Activated CD4-positive, alpha-beta T cell treated with anti-CD3 and anti-CD28 coated beads for 24 hours (primary cell): ENCODE measurements around the gene FMN2.

ENCODE experiments used
- DNase-seq, 2 donors: peaks; one replicate each; pipeline ENCODE4 v3.0.0-alpha.2; 2020; ENCODE audit warnings: low read depth in 2 of 2

The FMN2 gene

DNA sequence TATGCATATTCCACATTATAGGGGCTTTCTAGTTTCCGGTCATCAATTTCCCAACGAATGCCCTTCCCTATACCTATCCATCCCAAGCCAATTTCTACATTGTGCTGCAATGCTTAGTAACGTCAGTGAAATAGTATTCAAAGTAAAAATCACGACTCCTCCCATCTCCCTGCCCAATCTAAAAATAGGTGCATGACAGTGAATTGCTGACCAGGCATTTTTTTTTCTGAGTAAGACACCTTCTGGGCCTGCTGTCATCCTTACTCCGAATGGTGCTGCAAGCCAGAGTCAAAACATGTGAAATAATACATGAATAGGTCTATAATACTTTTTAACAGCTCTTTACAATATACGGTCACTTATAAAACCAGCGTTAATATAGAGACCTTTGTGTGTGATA is 400.1 kb downstream of the FMN2 start:
- DNase-seq, result no peak

DNA sequence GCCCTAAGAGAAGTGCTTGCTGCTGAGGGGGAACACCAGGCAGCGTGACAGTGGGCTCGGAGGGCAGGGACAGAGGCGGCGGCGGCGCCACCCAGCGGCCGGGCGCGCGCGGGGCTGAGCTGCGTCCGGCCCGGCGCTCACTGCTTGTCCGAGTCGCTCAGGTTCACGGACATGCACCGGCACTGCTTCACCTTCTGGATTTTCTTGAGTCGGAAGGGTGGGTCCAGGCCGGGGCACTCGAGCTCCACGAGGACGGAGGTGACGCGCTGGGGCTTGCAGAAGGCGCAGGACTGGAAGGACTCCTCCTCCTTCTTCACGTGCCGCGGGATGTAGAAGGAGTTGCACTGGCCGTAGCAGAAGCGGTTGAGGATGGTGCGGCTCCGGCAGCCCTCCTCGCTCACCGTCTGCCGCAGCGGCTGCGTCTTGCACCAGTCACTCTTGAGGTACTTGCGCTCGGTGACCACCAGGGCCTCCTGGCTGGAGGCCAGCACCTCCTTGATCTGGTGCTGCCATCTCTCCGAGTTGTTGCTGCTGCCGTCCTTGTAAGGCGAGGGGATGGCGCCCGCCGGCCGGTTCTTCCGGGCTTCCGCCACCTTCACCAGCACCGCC is 401.3 kb downstream of the FMN2 start:
- no peak for DNase-seq

DNA sequence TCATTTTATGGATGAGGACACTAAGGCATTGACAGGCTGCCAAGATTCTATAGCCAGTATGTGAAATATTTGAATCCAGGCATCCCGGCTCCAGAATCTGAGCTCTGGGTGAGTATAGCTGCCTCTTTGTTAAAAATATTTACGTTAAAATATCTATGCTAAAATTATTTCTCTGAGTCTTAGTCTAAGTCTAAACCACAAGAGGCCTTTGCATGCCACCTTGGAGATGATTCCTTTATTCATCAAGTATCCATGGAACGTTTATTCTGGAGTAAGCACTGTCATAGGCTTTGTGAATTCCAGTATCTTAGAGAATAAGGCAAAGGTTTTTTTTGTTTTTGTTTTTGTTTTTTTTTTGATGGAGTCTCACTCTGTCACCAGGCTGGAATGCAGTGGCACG is 403.9 kb downstream of the FMN2 start:
- no peak for DNase-seq

DNA sequence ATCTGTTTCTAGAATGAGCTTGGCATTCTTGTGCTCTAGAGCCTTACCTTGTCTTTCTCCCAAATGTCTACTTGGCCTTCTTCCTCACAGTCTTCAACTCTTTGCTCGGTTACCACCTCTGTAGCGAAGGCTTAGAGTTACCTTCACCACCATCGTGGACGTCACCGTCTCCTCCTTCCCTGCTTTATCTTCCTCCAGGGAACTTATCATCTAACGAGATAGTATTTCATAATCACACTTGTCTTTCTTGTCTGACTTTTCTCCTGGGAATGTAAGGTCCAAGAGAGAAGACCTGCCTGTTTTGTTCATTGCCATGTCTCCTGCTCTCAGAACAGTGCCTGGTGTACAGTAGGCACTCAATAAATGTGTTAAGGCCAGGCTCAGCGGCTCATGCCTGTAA is 404.7 kb downstream of the FMN2 start:
- no peak for DNase-seq

DNA sequence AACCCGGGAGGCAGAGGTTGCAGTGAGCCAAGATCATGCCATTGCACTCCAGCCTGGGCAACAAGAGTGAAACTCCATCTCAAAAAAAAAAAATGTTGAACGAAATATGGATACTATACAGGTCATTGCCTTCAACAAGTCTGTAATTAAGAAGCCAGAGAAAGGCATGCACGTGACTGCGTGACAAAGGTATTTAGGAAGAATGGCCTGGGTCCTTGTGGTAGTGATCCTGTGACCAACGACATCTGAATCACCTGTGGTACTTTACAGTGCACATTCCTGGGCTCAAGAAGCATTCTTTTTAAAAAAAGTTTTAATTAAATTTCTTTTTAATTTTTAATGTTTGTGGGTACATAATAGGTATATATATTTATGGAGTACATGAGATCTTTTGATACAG is 405.3 kb downstream of the FMN2 start:
- DNase-seq, result no peak

DNA sequence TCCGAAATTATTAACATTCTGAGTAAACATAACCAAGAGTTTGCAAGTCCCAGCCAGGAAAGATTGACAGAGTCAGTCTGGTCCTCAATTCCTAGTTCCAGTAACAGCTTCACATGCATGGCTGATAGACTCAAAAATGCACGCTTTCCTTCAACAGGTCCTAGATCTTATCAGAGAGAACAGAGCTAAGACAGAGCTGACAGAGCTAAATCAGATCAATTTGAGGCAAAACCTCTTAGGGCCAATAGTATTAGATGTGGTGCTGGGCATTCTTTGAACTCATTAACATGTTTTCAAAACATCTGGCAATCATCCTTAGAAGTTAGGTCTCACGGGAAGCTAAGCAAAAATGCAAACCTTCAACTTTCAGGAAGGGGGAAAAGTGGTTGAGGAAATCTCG is 406.2 kb downstream of the FMN2 start:
- no peak for DNase-seq

DNA sequence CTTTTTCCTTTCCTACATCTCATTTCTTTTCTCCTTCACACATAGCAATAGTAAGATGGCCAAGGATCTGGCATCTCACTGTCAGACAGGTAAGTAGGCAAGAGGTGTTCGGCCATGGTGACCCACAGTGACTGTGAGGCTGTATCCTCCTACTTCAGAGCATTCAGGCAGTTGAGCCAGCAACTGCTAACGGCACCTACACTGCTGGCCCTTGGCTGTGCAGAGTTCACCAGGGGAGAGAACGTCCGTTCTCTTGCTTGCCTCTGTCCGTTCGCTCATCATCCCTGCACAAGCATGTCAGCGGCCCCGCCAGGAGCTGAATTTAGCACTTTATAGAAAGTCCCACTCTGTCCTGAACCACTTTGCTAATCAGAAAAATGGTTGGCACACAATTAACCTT is 406.7 kb downstream of the FMN2 start:
- no peak for DNase-seq

DNA sequence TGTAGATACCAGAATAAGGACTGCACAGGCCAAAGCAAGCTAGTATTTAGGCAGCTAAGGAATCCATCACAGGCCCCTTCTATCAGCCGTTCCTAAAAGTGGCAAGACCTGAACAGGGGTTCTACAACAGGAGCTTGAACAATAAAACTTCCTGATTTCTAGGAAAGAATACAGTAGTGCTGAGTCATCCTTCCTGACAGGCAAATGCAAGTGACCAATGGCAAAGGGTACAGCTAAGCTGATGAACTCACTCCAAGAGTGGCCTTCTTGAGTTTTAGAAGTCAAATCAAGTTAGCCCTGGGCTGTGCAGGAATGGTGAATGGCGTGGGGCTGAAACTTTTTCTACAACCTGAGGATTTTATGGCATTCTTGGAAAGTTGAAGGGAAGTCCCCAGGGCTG is 407.3 kb downstream of the FMN2 start:
- DNase-seq, result no peak

DNA sequence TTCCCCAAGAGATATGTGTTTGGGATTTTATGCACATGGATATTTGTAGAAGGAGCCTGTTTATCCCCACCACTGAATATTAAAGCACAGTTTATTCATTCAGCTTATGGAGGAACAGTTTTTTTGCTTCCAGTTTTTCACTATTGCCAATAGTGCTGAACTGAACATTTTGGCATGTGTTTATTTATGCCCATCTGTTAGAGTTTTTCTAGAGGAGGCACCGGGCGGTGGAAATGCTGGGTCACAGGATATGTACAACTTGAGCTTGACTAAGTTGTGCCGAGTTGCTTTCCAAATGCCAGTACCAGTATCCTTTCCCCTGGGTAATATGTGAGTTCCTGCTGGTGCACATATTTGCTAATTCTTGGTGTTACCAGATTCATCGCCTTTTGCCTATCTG is 409.0 kb downstream of the FMN2 start:
- DNase-seq, result no peak

DNA sequence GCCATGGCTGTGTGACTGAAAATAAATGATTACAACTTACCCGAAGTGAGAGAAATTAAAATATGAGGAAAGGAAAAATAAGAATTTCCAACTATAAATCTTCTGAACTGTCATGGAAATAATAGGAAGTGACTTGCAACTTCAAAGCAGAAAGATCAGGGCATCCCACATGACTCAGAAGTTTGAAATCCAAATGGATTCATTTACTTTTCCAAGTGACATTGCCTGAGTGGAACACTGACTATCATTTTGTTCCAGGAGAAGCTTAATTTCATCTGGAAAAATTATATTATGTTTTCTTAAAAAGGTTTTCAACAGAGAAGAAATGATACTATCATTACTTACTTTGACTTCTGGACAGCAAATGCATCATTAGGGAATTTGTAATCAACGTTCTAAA is 409.4 kb downstream of the FMN2 start:
- no peak for DNase-seq

DNA sequence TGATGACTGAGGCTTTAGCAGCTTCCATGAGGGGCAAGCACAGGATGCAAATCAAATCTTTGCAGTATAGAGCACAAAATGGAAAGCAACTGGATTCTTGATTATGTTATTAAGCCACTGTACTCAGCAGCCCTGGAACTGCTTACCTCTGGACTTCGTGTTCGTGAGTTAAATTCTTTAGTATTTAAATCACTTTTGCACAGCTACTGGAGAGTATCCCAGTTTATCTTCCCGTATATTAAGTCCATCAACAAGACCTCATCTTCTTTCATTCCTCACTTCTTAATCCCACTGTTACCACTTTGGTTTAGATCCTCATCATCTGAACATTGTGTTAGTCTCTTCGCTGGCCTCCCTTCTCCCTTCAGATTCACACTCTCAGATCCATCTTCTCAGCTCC is 411.4 kb downstream of the FMN2 start:
- no peak for DNase-seq

DNA sequence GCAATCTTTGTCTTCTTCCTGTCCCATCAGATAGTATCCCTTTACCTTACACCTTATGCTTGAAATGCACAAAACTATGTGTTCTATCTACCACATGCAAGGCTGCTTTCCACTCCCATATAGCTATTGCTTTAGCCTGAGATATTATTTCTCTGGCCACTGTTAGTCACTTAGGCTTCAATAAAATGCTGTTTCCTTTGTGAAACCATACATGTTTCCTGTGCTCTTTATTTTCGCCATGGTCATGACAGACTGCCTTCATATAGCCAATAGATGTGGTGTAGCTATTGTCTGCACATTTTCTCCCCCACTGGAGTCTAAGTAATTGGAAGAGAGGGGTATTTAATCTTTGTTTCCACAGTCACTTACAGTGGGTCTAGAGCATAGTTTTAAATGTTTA is 411.9 kb downstream of the FMN2 start:
- no peak for DNase-seq

DNA sequence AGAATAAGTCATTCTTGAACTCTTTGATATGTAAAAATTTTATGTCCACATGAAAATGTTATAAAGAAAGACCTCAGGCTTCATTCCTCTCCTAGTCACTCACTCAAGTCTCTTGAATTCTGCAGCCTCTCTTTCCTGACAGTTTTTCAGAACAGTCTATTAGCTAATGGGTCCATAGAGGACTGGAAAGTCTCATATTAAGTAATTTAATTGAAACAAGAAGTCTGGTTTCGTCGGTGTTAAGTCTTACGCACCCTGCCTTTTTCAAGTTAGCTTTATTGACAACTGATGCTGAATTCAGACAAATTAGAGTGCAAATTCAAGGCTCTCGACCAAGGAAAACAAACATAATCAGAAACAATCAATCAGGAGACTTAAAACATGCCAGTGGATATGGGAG is 414.5 kb downstream of the FMN2 start:
- no peak for DNase-seq

DNA sequence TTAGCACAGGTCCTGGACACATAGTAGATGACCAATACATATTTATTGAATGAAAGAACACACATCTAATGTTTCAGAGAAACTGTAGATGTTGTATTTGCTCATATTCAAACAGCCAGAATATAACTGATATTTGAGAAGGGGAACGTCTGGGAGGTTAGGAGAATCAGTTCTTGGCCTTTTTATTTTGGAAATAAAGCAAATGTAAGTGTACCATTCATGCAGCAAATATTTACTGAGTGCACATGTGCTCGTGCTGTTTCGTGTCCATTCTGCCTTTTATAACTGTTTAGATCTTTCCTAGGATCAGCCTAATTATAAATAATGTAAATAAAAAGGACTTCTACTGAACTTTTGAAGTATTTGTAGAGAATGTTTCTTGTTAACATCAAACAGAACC is 416.5 kb downstream of the FMN2 start:
- DNase-seq, result no peak

DNA sequence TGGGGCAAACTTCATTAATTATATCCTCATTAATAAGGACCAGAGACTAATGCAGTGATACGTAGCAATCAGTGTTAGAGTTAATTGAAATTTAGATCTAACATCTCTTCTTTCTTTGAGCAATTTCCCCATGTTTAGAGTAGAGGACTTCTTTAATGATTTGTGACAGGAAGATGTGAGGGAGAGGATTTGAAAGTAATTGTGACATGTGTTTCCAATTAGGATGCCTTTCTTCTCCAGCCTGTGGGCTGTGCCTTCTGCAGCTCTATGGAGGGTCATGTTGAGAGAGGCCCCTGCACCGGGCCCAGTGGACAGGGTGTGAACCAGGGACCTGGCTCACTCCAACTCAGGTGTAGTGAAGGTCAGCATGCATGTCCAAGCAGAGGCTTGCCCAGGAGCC is 417.3 kb downstream of the FMN2 start:
- no peak for DNase-seq

DNA sequence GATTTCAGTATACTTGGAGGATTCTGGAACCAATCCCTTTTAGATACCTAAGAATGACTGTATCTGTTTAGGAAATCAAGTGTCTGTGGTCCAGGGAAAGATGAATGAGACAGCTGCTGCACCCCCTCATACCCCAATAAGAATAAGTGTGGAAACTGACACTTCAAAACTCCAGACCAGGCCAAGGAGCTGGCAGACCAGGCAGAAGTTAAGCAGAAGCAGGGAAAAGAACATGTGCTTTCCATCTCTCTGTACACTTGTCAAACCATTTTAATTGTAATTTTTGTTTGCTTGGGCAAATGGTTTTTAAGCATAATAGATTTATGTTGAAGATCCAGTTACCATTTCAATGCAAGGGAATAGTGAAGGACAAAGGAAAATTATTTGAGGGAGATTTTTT is 420.1 kb downstream of the FMN2 start:
- no peak for DNase-seq

DNA sequence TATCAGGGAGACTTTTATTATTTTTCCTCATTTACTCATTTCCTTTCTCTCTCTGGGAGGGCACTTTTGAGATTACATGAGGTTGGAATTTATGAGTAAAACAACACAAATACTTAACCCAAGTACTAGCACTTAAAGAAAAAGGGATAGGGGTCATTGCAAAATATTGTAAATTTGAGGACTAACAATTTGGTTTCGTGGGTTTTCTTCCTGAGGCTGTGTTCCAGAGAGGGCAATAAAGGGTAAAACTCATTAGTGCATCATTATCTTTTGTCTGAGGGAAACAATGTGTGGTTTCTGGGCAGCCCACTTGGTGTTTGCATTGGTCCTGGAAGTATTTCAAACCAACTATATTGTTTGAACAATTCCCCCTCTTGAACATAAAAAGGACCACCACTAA is 423.8 kb downstream of the FMN2 start:
- DNase-seq, result no peak

DNA sequence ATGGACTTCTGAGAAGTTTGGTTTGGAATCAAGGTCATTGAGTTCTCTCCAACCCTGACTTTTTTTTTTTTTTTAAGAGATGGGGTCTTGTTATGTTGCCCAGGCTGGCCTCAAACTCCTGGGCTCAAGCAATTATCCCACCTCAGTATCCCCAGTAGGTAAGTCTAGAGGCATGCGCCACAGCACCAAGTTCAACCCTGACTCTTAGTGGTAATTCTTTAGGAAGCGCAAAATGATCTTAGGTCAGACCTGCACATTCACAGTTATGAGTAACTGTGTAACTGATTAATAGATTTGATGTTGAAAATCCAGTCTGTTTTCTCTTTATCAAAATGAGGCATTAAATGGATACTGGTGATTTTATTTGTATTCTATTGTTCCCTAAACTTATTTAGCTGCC is 424.4 kb downstream of the FMN2 start:
- DNase-seq, result no peak

DNA sequence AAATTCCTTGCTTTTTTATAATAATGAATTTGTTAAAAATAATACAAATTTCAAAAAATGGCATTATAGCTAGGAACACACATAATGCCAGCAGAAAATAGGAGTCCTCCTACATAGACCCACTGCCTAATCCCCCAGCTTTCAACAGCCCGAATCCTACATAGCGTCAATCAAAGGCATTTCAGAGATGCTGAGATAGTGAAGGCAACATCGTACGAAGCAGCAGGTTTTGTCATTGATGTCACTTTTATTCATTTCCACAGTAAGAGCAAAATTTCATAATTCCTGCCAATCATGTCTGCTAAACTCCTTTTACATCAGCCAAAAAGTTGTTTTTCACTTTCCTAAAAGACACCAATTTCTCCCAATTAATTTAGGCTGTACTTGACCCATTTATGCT is 426.2 kb downstream of the FMN2 start:
- no peak for DNase-seq

DNA sequence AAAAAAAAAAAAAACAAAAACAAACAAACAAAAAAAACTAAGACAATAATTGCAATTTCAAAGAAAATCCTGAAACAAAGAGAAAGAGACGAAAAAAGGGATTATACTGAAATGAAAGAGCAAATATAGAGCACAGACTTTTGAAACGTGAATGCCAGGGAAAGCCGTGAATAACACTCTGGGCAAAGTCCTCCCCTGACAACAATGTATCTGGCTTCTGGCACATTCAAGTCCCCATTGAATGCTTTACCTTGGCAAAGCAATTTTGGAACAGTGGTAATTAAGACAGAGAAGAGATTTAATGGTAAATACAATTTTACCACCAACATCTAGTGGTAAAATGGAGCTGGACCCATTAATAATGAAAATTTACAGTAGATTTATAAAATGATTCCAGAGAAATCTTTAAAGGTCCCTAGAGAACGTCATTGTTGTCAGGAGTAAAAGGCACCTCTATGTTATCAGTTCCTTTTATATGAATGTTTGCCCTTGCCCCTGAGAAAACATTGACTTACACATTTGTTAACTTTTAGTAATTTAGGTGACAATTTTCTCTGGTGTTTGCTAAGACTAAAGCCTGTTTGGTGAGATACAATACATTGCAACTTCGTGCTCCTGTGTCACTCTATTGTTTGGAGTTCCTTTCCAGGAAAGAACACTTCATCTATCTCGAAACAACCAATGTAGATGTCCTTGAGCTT is 430.6 kb downstream of the FMN2 start:
- DNase-seq, result no peak

DNA sequence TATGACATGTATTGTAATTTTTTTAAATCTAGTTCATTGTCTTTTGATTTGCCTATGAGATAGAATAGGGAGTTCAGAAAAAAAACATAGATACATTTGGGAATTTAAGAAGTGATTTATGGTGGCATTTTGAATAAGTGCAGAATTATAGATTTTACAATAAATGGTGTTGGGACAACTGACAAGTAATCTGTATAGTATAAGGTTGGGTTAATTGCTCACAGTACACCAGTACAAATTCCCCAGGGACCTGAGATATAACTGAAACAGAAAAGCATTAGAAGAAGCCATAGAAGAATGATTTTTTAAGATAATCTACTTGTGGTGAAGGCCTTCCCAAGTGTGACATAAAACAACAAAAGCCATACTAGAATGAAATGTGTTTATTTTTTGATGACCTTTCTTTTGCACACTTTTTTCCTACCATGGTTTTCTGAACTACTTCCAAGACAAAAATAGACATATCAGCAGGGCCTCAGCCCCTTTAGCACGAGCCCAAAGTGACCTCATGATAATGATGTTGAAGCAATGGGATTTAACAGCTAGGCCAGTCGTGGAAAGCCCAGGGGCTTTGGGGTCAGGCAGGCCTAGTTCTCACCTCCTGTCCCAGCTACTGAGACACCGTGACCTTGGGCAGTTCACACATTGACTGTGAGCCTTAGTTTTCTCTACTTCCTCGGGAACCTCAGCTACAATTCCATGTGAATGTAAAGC is 432.8 kb downstream of the FMN2 start:
- DNase-seq, result no peak
